Ectodermal cell (in vitro differentiated cells): ENCODE measurements around the gene TPCN2.
A peak's percentile ranks its signal among the peaks of the same experiment; 100 is the strongest.

ENCODE experiments used
- H3K27ac ChIP-seq: 2 replicates; pipeline ENCODE4 v1.7.0; 2013; ENCODE audit warnings: mild to moderate bottlenecking, low read depth, low read length; ENCODE audit not compliant: insufficient read depth, poor library complexity, severe bottlenecking
- H3K27me3 ChIP-seq: 2 replicates; pipeline ENCODE4 v1.7.0; 2013; ENCODE audit warnings: mild to moderate bottlenecking, low read length; ENCODE audit not compliant: insufficient read depth, control insufficient read depth, poor library complexity, severe bottlenecking
- H3K36me3 ChIP-seq: one replicate; pipeline ENCODE4 v1.7.0; 2013; ENCODE audit warnings: low read length; ENCODE audit not compliant: control insufficient read depth, insufficient read depth
- H3K4me1 ChIP-seq: one replicate; pipeline ENCODE4 v1.7.0; 2013; ENCODE audit warnings: low read length; ENCODE audit not compliant: control insufficient read depth, insufficient read depth
- H3K4me3 ChIP-seq: 2 replicates; pipeline ENCODE4 v1.7.0; 2013; ENCODE audit warnings: low read depth, low read length, control low read depth; ENCODE audit not compliant: insufficient read depth
- H3K9me3 ChIP-seq: 2 replicates; pipeline ENCODE4 v1.7.0; 2013; ENCODE audit warnings: mild to moderate bottlenecking, low read length, moderate library complexity; ENCODE audit not compliant: control insufficient read depth
- WGBS, 2 experiments: methylation state at CpG; one replicate each; pipeline ENCODE4 v1.1.7; 2013; ENCODE audit warnings: missing lambda C conversion rate in 2 of 2; 5-methylcytosine and 5-hydroxymethylcytosine counted together

TPCN2 gene

GRCh38 chr11:69151836-69152235 lies 103.1 kb downstream of the TPCN2 start:
- Histone ChIP-seq H3K4me3 (no peak overlapping the region), H3K27me3 (no peaks in the 10 kb centered on the region), H3K9me3 (no peaks in the 10 kb centered on the region), H3K36me3 (no peaks in the 10 kb centered on the region), H3K27ac (no peak overlapping the region), H3K4me1 (peaks cover 25% of the 10 kb centered on the region)
- 25 to 27% methylated on average over 10 of the region's 10 CpGs for WGBS, 2 experiments

- no peaks in the 10 kb centered on the region for H3K27me3 ChIP-seq
- H3K36me3 ChIP-seq, result no peaks in the 10 kb centered on the region
- H3K9me3 ChIP-seq, result no peaks in the 10 kb centered on the region
- peak overlapping the region; percentile 11 for H3K27ac ChIP-seq
- no peak overlapping the region for H3K4me3 ChIP-seq
- H3K4me1 ChIP-seq, result peaks cover 34% of the 10 kb centered on the region
- 46% methylated on average over 23 of the region's 23 CpGs for WGBS, 2 experiments
Measured at GRCh38 chr11:69152733-69153421, 104.1 kb downstream of the TPCN2 start.

GRCh38 chr11:69153661-69154060 lies 104.9 kb downstream of the TPCN2 start:
- H3K9me3 ChIP-seq, result no peaks in the 10 kb centered on the region
- H3K27ac ChIP-seq, result no peak overlapping the region
- WGBS, 2 experiments, result 87 to 88% methylated on average over 6 to 7 of the region's 7 CpGs
- H3K4me3 ChIP-seq, result no peak overlapping the region
- no peaks in the 10 kb centered on the region for H3K36me3 ChIP-seq
- no peaks in the 10 kb centered on the region for H3K27me3 ChIP-seq
- peaks cover 39% of the 10 kb centered on the region for H3K4me1 ChIP-seq

GRCh38 chr11:69154211-69154913 lies 105.6 kb downstream of the TPCN2 start:
- Histone ChIP-seq H3K4me3 (no peak overlapping the region), H3K4me1 (peaks cover 39% of the 10 kb centered on the region), H3K9me3 (no peaks in the 10 kb centered on the region), H3K27ac (no peak overlapping the region), H3K36me3 (no peaks in the 10 kb centered on the region), H3K27me3 (no peaks in the 10 kb centered on the region)
- 95 to 96% methylated on average over 21 of the region's 21 CpGs for WGBS, 2 experiments

GRCh38 chr11:69154938-69155301 lies 106.2 kb downstream of the TPCN2 start:
- H3K4me3 ChIP-seq, result no peak overlapping the region
- no peak overlapping the region for H3K27ac ChIP-seq
- H3K27me3 ChIP-seq, result no peaks in the 10 kb centered on the region
- H3K36me3 ChIP-seq, result no peaks in the 10 kb centered on the region
- no peaks in the 10 kb centered on the region for H3K9me3 ChIP-seq
- H3K4me1 ChIP-seq, result peaks cover 39% of the 10 kb centered on the region
- WGBS, 2 experiments, result 94 to 95% methylated on average over 10 of the region's 10 CpGs

GRCh38 chr11:69155302-69156234 lies 106.8 kb downstream of the TPCN2 start, which contains the start of gene SMIM38:
Gene SMIM38 (plus strand): TSS chr11:69155935. CDS start chr11:69157847, 1,912 bp downstream.
- no peak within 1 kb of the TSS for H3K4me3 ChIP-seq
- WGBS, 2 experiments, result 89 to 92% methylated on average over 32 of the region's 32 CpGs
- peaks cover 39% of the 10 kb centered on the region for H3K4me1 ChIP-seq
- H3K36me3 ChIP-seq, result no peaks in the 10 kb centered on the region
- no peaks in the 10 kb centered on the region for H3K9me3 ChIP-seq
- peak within 1 kb of the TSS; percentile 58 for H3K27ac ChIP-seq
- no peaks in the 10 kb centered on the region for H3K27me3 ChIP-seq

- 89 to 91% methylated on average over 13 of the region's 13 CpGs for WGBS, 2 experiments
- Histone ChIP-seq H3K27me3 (no peaks in the 10 kb centered on the region), H3K9me3 (no peaks in the 10 kb centered on the region), H3K36me3 (no peaks in the 10 kb centered on the region), H3K27ac (no peak overlapping the region), H3K4me1 (peaks cover 39% of the 10 kb centered on the region), H3K4me3 (no peak overlapping the region)
Measured at GRCh38 chr11:69156235-69156639, 107.5 kb downstream of the TPCN2 start.

- Histone ChIP-seq H3K36me3 (no peaks in the 10 kb centered on the region), H3K9me3 (no peaks in the 10 kb centered on the region), H3K27ac (peak overlapping the region; percentile 58), H3K4me3 (no peak overlapping the region), H3K4me1 (peaks cover 38% of the 10 kb centered on the region), H3K27me3 (no peaks in the 10 kb centered on the region)
- 90 to 93% methylated on average over 15 of the region's 15 CpGs for WGBS, 2 experiments
Measured at GRCh38 chr11:69156673-69157155, 108.0 kb downstream of the TPCN2 start.

- 67 to 73% methylated on average over 44 of the region's 44 CpGs for WGBS, 2 experiments
- H3K4me3 ChIP-seq, result no peak overlapping the region
- H3K36me3 ChIP-seq, result no peaks in the 10 kb centered on the region
- no peaks in the 10 kb centered on the region for H3K27me3 ChIP-seq
- H3K27ac ChIP-seq, result peak overlapping the region; percentile 58
- H3K9me3 ChIP-seq, result no peaks in the 10 kb centered on the region
- H3K4me1 ChIP-seq, result peaks cover 32% of the 10 kb centered on the region
Measured at GRCh38 chr11:69157156-69157821, 108.6 kb downstream of the TPCN2 start.
